OCI-LY1 (cell line): Measurements from ENCODE around the gene DCAF4.

Source experiments
- CTCF ChIP-seq: fragments of 200-600 bp; sonication (generic), shearing (Covaris generic); IDR thresholded peaks from 2 replicates; pipeline ENCODE4 v1.5.1; 2017; ENCODE audit warnings: mild to moderate bottlenecking, antibody characterized with exemption, low read length, moderate library complexity, mixed read lengths
- EZH2 ChIP-seq: fragments of 200-600 bp; sonication (generic), shearing (Covaris generic); IDR thresholded peaks from 2 replicates; pipeline ENCODE4 v1.8.0; 2017; ENCODE audit warnings: borderline replicate concordance, mixed run types, mild to moderate bottlenecking, antibody characterized with exemption, low read length, moderate library complexity, mixed read lengths

- no peak for TF ChIP-seq CTCF
- TF ChIP-seq EZH2, result no peak
These were observed 43.8 kb upstream of the DCAF4 start for GRCh38 chr14:72882463-72882862.
